GM08714 (cell line): ENCODE data around the gene CRCP.
"Not testable (repeated sequence)": the region's sequence is repeated elsewhere in the genome, so short reads cannot be mapped to it uniquely, and the experiment has no call there.

Experiments
- H3K4me3 ChIP-seq: fragments of 200-500 bp; sonication (Bioruptor generic); 2 replicates; pipeline ENCODE4 v1.5.1; 2014; ENCODE audit warnings: mild to moderate bottlenecking, low read length, inconsistent platforms
- ZNF274 ChIP-seq: IDR thresholded peaks from 2 replicates; pipeline ENCODE4 v1.6.1; 2012; ENCODE audit warnings: mild to moderate bottlenecking, low read depth, low read length

CRCP gene

GRCh38 chr7:66138994-66139752 lies 24.5 kb downstream of the CRCP start:
- no peak for TF ChIP-seq ZNF274
- H3K4me3 ChIP-seq, result no peak overlapping the region

- no peak for TF ChIP-seq ZNF274
Observed at GRCh38 chr7:66140924-66141323, 26.3 kb downstream of the CRCP start.

GRCh38 chr7:66142334-66142733 lies 27.7 kb downstream of the CRCP start:
- no peak overlapping the region for H3K4me3 ChIP-seq
- TF ChIP-seq ZNF274, result no peak

More at GRCh38 chr7:66140924-66141323, 26.3 kb downstream of the CRCP start:
- H3K4me3 ChIP-seq, result no peak overlapping the region

- TF ChIP-seq ZNF274, result no peak
- no peak overlapping the region for H3K4me3 ChIP-seq
Observed at GRCh38 chr7:66142996-66143395, 28.3 kb downstream of the CRCP start.

- no peak for TF ChIP-seq ZNF274
- H3K4me3 ChIP-seq, result no peak overlapping the region
Observed at GRCh38 chr7:66143876-66144332, 29.3 kb downstream of the CRCP start.

- H3K4me3 ChIP-seq, result no peak overlapping the region
- TF ChIP-seq ZNF274, result no peak
Observed at GRCh38 chr7:66145400-66146104, 30.9 kb downstream of the CRCP start.

- TF ChIP-seq ZNF274, result no peak
Observed at GRCh38 chr7:66146701-66147100, 32.1 kb downstream of the CRCP start.

GRCh38 chr7:66147657-66148056 lies 33.0 kb downstream of the CRCP start:
- H3K4me3 ChIP-seq, result not testable (repeated sequence)

More at GRCh38 chr7:66146701-66147100, 32.1 kb downstream of the CRCP start:
- no peak overlapping the region for H3K4me3 ChIP-seq

GRCh38 chr7:66150471-66150870 lies 35.8 kb downstream of the CRCP start:
- no peak overlapping the region for H3K4me3 ChIP-seq
- TF ChIP-seq ZNF274, result no peak

GRCh38 chr7:66152371-66153191 lies 37.9 kb downstream of the CRCP start:
- TF ChIP-seq ZNF274, result no peak
- no peak overlapping the region for H3K4me3 ChIP-seq

- no peak for TF ChIP-seq ZNF274
- H3K4me3 ChIP-seq, result no peak overlapping the region
Observed at GRCh38 chr7:66153691-66154090, 39.0 kb downstream of the CRCP start.

- H3K4me3 ChIP-seq, result not testable (repeated sequence)
Observed at GRCh38 chr7:66156035-66156434, 41.4 kb downstream of the CRCP start.

GRCh38 chr7:66157060-66157459 lies 42.4 kb downstream of the CRCP start:
- no peak for TF ChIP-seq ZNF274
- no peak overlapping the region for H3K4me3 ChIP-seq

- no peak for TF ChIP-seq ZNF274
- no peak overlapping the region for H3K4me3 ChIP-seq
Observed at GRCh38 chr7:66162622-66163021, 48.0 kb downstream of the CRCP start.
